Vagina (tissue), 2 donors: Measurements from ENCODE around the gene TMEM14A. TPM values are rescaled to one million over a fixed set of nuclear protein-coding genes. Genes with fewer than 3 reads are reported as not detected.
A peak's percentile ranks its signal among the peaks of the same experiment; 100 is the strongest.

Experiments
- DNase-seq, 2 donors: peaks; one replicate each; pipeline ENCODE4 v3.0.0-alpha.2; 2017; ENCODE audit errors: extremely low spot score in 2 of 2
- H3K27ac ChIP-seq: fragments of 200-600 bp; sonication (generic); one replicate; pipeline ENCODE4 v1.5.1; 2019
- H3K27me3 ChIP-seq: fragments of 200-600 bp; sonication (generic); one replicate; pipeline ENCODE4 v1.5.1; 2019
- H3K36me3 ChIP-seq, 2 donors: fragments of 200-600 bp; sonication (generic); one replicate each; pipeline ENCODE4 v1.5.1; 2017 to 2019
- H3K4me1 ChIP-seq: fragments of 200-600 bp; sonication (generic); one replicate; pipeline ENCODE4 v1.5.1; 2019
- H3K4me3 ChIP-seq, 2 donors: fragments of 200-600 bp; sonication (generic); 1 replicate in 1 of 2; 2 replicates in 1 of 2; pipeline ENCODE4 v1.5.1; 2016 to 2019
- H3K9me3 ChIP-seq: fragments of 200-600 bp; sonication (generic); one replicate; pipeline ENCODE4 v1.5.1; 2019
- POLR2A ChIP-seq, 2 donors: fragments of 450-650 bp; IDR thresholded peaks; one replicate each; pipeline ENCODE4 v1.6.1; 2017; ENCODE audit warnings: antibody characterized with exemption in 2 of 2, mild to moderate bottlenecking in 2 of 2, moderate library complexity in 2 of 2
- POLR2AphosphoS5 ChIP-seq, 2 donors: sonication (generic); formaldehyde crosslinking; IDR thresholded peaks; one replicate each; pipeline ENCODE4 v1.9.0; 2017; ENCODE audit warnings: antibody characterized with exemption in 2 of 2, mild to moderate bottlenecking in 2 of 2, low read depth in 1 of 2; ENCODE audit not compliant: insufficient read depth in 1 of 2
- intact Hi-C: fragments of 100-400 bp; cut with DNase I; formaldehyde crosslinking; loops from one replicate; pipeline ENCODE4 v1.15.1; 2023
- total RNA-seq: library from RNA; depleted of rRNA; stranded (reverse); fragments of >200 nt; gene quantifications from one replicate; pipeline ENCODE4 v1.2.3, GENCODE V29; 2016
- TF ChIP-seq, protein P1 (sequence below), 3 experiments: fragments of 450-650 bp in 2 of 3; fragments of 200-600 bp in 1 of 3; sonication (generic) in 1 of 3; IDR thresholded peaks; one replicate each; pipeline ENCODE4 v1.5.1; 2017 to 2019; ENCODE audit warnings: antibody characterized with exemption in 3 of 3, mild to moderate bottlenecking in 2 of 3, moderate library complexity in 2 of 3

Gene TMEM14A
- total RNA-seq, 1 donor from 2014 or later: 16.9 TPM

DNA sequence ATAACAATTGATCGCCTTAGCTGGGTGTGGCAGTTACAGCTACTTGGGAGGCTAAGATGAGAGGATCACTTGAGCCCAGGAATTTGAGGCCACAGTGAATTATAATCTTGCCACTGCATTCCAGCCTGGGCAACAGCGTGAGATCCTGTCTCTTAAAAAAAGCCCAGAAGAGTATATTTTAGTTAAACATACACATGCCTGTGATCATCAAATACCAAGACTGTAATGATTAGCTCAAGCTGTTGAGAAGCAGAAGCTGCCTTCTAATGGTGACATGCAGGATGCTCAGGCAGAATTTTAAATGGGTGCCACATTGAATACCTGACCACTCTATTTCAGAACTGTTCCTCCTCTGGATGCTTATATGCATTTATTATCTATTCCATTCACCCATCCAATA, 8.9 kb upstream of the TMEM14A start:
- no peak for DNase-seq
- Histone ChIP-seq H3K4me1 (peaks cover 15% of the 10 kb centered on the region), H3K27me3 (no peaks in the 10 kb centered on the region), H3K4me3 (no peak overlapping the region), H3K36me3 (no peaks in the 10 kb centered on the region), H3K9me3 (no peaks in the 10 kb centered on the region), H3K27ac (no peak overlapping the region)
- intact Hi-C loops: no loop called here
- TF ChIP-seq, protein P1, sequence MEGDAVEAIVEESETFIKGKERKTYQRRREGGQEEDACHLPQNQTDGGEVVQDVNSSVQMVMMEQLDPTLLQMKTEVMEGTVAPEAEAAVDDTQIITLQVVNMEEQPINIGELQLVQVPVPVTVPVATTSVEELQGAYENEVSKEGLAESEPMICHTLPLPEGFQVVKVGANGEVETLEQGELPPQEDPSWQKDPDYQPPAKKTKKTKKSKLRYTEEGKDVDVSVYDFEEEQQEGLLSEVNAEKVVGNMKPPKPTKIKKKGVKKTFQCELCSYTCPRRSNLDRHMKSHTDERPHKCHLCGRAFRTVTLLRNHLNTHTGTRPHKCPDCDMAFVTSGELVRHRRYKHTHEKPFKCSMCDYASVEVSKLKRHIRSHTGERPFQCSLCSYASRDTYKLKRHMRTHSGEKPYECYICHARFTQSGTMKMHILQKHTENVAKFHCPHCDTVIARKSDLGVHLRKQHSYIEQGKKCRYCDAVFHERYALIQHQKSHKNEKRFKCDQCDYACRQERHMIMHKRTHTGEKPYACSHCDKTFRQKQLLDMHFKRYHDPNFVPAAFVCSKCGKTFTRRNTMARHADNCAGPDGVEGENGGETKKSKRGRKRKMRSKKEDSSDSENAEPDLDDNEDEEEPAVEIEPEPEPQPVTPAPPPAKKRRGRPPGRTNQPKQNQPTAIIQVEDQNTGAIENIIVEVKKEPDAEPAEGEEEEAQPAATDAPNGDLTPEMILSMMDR (IDR thresholded peaks at IDR 0.05): no peak
- no peak for TF ChIP-seq POLR2A (IDR thresholded peaks at IDR 0.05)

DNA sequence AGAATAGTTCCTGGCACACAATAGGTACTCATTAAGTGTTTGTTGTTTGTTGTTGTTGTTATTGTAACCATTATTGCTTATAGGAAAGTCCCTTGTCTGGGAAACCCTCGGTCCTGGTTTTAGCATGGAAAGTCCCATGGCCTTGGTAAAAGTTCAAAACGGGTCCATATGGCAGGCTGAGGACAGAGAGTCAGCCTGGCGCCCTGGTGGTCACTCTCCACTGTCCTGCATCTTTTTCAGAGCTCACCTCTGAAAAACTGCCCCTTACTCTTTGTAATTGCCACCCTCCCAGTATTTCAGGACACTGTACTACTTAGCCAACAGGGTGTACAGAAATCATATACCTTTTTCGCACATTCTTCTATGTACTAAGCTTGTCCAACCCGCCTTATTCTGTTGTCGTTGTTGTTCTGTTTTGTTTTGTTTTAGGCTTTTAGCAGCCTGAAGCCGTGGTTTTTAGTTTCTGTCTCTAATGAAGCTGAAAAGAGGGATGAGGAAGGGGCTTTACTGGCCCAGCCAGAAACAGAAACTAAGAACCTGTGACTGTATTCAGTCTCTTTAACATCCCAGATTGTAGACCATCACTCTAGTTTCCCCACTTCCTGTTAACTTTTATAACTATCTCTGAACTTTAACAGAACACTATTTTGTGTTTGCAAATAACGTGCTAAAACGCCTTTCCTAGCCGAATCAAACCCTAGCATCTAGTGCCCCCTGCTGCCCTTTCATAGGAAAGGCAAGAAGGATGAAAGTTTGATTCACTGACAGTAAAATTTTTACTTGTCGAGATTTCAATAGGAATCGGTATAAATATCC, 7.6 kb upstream of the TMEM14A start:
- peak overlapping the region; percentile 22 for H3K27ac ChIP-seq
- intact Hi-C loops: loop anchor here (1.0 kb wide), 1 partner anchor 247 kb away; no protein-coding TSS in a partner anchor
- TF ChIP-seq POLR2AphosphoS5 (IDR thresholded peaks at IDR 0.05; ENCODE audit: insufficient read depth in 1 of 2, low read depth in 1 of 2) (peak in 1 of 2 donors; percentile 56), POLR2A (IDR thresholded peaks at IDR 0.05) (no peak)
- TF ChIP-seq, protein P1 (IDR thresholded peaks at IDR 0.05): peak; percentile 70 to 88 (median 72)
- H3K36me3 ChIP-seq: no peaks in the 10 kb centered on the region
- peaks cover 15% of the 10 kb centered on the region for H3K4me1 ChIP-seq
- H3K4me3 ChIP-seq: peak overlapping the region; percentile 68 to 69
- no peaks in the 10 kb centered on the region for H3K27me3 ChIP-seq
- no peak for DNase-seq
- no peaks in the 10 kb centered on the region for H3K9me3 ChIP-seq

GRCh38 chr6:52663936-52664185, 7.1 kb upstream of the TMEM14A start:
- peak overlapping the region; percentile 22 for H3K27ac ChIP-seq
- peak overlapping the region; percentile 68 to 69 for H3K4me3 ChIP-seq
- intact Hi-C loops: loop anchor here (1.0 kb wide), 1 partner anchor 248 kb away; no protein-coding TSS in a partner anchor
- H3K36me3 ChIP-seq: no peaks in the 10 kb centered on the region
- H3K9me3 ChIP-seq: no peaks in the 10 kb centered on the region
- peak in 1 of 2 donors; percentile 51 for TF ChIP-seq POLR2AphosphoS5 (IDR thresholded peaks at IDR 0.05; ENCODE audit: insufficient read depth in 1 of 2, low read depth in 1 of 2)
- TF ChIP-seq, protein P1 (IDR thresholded peaks at IDR 0.05): peak in 1 of 3 experiments; percentile 17
- no peak for TF ChIP-seq POLR2A (IDR thresholded peaks at IDR 0.05)
- DNase-seq: no peak
- H3K4me1 ChIP-seq: peaks cover 15% of the 10 kb centered on the region
- H3K27me3 ChIP-seq: no peaks in the 10 kb centered on the region

DNA sequence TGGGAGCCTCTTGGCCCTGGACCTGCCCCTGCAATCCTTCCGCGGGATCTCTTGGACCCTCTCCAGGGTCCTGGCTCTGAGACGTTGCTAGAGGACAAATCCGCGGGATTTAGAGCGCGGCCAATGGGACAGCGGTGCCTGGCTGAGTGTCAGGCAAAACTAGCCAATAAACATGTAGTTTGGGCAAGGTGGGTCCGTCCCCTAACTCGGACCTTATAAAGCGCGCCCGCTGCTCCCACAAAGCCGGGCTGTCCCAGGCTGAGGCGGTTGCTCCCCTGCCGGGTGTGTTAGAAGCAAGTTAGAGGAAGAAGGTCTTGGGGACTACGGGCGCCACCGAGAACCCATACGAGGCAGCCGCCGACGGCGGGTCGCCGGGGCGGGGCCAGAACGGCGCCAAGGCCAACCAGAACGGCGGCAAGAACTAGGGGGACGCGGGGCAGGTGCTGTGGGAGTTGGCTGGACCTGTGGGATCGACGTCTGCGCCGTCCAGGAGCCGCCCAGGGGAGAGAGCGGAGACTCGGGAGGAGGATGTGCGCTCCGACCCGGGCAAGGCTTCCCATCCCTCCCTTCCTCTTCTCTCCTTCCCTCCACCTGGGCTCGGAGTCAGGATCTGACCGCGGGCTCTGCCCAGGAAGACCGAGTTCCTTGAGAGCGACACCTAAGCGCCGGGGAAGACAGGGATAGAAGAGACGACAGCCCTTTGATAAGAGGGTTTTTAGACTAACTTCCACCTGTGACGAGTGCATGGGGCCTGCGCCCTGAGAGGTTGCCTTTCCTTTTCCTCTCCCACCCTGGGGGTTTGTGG, 6.5 kb upstream of the TMEM14A start:
- TF ChIP-seq, protein P1 (IDR thresholded peaks at IDR 0.05): no peak
- TF ChIP-seq POLR2A (IDR thresholded peaks at IDR 0.05): peak in 1 of 2 donors; percentile 66
- peak in 1 of 2 donors; percentile 90 for TF ChIP-seq POLR2AphosphoS5 (IDR thresholded peaks at IDR 0.05; ENCODE audit: insufficient read depth in 1 of 2, low read depth in 1 of 2)
- H3K36me3 ChIP-seq: no peaks in the 10 kb centered on the region
- no peaks in the 10 kb centered on the region for H3K9me3 ChIP-seq
- H3K4me1 ChIP-seq: peaks cover 15% of the 10 kb centered on the region
- intact Hi-C loops: no loop called here
- no peaks in the 10 kb centered on the region for H3K27me3 ChIP-seq
- H3K4me3 ChIP-seq: peak overlapping the region; percentile 68 to 69
- DNase-seq: peak in 1 of 2 donors; percentile 96
- peak overlapping the region; percentile 60 for H3K27ac ChIP-seq
